Stimulated activated CD4-positive, alpha-beta T cell treated with anti-CD3 and anti-CD28 coated beads, Interleukin-2, amount 100 ng/mL, for 4 hours (primary cell): ENCODE measurements around the gene ANKFN1.

Experiments used
- DNase-seq: peaks from one replicate; pipeline ENCODE4 v3.0.0-alpha.2; 2020; ENCODE audit warnings: low read depth

Gene ANKFN1

GRCh38 chr17:56290101-56290801 lies 137.0 kb downstream of the ANKFN1 start:
- no peak for DNase-seq

- no peak for DNase-seq
Observed at GRCh38 chr17:56290802-56291118, 137.5 kb downstream of the ANKFN1 start.

DNA sequence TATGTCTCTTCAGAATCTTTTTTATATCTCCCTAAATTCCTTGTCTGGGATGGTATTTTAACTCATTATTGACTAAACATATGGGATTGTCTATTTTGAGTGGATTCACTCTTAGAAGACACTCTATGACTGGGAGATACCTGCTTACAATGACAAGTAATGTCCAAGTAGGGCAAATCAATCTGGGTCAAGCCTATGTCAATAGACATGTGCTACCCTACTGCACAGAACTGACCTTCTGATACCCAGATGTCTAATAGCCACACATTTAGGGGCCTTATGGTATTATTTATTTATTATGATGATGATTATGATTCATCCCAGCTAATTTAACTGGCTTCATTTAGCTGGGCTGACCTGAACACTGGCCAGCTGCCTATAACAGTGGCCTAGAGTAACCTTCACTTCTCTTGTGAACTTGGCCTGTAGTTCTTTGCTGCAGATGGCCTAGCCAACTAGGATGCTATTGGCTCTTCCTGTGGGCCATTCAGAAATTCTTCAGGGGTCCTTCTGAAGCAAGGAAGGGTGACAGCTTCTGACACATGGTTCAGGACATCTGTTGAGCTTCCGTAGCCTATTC lies 138.0 kb downstream of the ANKFN1 start:
- DNase-seq = no peak

DNA sequence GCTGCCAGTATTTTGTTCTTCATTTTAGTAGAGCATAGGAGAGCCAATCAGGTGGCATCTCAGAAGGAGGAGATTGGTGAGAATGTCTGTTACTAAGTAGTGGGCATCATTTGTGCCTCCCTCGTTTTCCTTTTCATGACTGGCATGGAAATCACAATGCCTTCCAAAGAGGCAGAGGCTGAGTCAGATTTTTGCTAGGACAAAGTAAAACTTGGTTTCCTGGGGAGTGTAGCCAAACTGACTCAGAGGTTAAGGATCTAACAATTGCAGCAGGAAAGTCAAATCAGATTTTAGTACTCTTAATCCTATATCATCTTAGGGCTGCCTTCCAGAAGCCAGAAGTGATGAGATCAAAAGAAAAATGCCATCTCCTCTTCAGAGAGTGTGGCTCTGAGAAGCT lies 138.7 kb downstream of the ANKFN1 start:
- DNase-seq = no peak

- no peak for DNase-seq
Observed at GRCh38 chr17:56292578-56292977, 139.3 kb downstream of the ANKFN1 start.

DNA sequence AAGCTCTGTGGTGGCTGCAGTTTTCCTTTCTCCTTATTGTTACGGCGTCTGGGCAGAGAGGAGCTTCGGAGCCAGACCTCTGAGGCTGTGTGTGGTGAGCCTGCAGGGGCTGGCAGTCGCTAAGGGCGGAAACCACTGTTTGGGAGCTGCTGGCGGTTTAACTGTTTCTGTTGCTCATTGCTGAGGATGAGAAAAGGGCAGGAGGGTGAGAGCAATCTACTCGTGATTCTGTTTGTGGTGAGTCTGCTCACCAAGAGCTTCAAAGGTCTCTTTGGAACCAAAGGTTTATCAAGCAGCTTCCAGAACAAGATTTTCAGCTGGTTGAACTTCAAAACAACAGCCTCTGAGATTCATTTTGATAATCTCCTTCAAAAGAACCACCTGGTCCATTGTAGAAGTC lies 143.9 kb downstream of the ANKFN1 start:
- no peak for DNase-seq

- no peak for DNase-seq
Observed at GRCh38 chr17:56298846-56299245, 145.6 kb downstream of the ANKFN1 start.

DNA sequence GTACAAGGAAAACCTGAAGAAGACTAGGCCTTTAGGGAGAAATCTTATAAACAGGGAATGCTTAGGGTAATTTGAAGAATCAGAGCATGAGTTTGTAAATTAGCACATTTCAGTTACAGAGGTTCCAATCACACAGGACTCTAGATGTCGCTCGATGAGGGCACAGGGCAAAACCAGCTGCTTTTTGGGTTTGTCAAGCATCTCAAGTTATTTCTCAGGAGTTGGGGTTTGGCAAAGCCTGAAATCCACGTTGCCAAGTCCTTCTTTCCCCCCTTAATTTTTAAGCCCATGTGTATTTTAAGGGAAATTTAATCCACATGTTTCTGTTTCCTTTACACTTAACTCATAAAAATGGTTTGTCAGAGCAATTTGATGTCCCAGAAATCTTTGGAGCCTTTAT lies 146.9 kb downstream of the ANKFN1 start:
- DNase-seq = no peak

- no peak for DNase-seq
Observed at GRCh38 chr17:56305007-56305406, 151.7 kb downstream of the ANKFN1 start.

- no peak for DNase-seq
Observed at GRCh38 chr17:56309897-56310296, 156.6 kb downstream of the ANKFN1 start.

- DNase-seq = no peak
Observed at GRCh38 chr17:56310782-56311181, 157.5 kb downstream of the ANKFN1 start.

DNA sequence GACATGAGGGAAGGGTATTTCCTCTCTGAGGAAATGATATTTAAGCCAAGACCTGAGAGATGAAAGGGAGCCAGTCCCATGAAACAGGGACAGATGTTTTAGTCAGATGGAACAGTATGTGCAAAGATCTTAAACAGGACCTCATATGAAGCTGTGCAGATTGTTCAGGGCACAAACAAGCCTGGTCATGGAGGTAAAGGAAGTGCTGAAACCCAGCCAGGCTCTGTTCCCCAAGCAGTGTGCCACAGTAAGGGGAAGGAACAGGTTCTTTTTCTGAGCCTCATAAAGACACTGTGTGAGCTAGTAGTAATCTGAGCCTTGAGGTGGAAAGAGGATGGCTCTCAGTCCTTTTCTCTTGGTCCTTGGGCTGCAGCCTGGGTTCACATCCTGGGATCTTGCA lies 159.9 kb downstream of the ANKFN1 start:
- DNase-seq = no peak

DNA sequence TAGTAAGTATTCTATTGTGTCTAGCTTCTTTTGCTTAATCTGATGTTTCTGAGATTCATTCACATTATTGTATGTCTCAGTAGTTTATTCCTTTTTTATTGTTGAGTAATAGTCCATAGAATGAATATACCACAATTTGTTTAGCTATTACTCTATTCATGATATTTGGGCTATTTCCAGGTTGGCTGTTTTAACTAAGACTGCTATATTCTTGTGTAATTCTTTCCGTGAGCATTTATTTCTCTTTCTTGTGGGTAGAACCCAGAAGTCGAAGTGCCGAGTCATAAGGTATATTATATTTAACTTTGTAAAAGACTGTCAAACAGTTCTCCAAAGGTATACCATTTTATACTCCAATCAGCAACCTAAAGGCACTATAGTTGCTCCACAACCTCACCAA lies 160.8 kb downstream of the ANKFN1 start:
- no peak for DNase-seq

GRCh38 chr17:56314984-56315602 lies 161.8 kb downstream of the ANKFN1 start:
- DNase-seq = no peak

DNA sequence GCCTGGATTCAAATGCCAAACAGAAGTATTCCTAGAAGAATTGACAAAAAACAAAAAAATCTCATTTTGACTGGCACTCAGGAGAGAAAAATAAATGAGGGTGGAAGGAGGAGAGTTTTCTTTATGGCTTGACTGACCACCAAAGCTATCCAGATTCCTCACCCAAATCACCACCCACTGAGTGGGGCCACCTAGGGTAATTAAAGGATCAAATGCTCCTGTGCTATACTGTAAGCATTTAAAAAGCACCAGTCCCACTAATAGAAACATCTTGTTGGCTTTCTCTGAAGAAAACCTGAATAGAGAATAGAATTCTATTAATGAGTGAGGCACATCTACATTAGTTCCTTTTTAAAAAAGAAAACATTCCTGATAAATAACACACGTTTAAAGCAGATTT lies 163.3 kb downstream of the ANKFN1 start:
- DNase-seq = no peak

DNA sequence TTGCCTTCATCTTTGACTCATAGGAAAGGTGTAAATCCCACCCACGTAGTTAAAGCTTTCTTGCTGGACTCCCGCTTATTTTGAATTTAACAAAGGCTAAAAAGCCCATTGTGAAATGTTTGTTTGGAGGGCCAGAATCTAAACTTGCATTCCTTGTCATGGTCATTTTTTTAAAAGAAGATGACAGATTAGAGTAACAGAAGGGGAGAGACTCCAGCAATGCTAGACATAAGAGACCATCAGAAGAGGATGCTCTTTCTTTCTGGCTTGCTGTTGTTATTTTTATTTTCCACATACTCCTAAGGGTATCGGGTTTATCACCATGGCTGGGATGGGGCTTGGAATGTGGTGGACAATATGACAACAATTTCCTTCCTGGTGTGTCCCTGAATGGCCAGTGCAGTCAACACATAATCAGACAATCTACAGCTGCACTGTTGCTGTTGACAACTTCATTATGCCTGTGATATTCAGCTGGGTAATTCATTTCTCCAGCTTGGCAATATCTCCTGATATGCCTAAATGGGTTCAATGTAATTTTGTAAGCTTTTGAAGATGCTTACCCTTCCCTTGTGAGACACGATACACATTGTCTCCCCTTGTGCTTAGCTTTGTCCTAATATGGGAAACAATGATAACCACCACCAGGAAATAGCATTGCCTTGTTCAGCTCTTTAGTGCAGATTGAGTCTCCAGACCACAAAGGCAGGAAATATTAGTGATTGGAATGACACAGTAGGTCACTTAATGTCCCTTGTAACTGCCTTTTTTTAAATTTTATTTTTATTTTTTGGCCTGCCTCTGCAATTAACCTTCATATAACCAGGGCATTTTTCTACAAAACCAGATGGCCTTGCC lies 164.3 kb downstream of the ANKFN1 start:
- DNase-seq = no peak

GRCh38 chr17:56319531-56319930 lies 166.3 kb downstream of the ANKFN1 start:
- DNase-seq = no peak

DNA sequence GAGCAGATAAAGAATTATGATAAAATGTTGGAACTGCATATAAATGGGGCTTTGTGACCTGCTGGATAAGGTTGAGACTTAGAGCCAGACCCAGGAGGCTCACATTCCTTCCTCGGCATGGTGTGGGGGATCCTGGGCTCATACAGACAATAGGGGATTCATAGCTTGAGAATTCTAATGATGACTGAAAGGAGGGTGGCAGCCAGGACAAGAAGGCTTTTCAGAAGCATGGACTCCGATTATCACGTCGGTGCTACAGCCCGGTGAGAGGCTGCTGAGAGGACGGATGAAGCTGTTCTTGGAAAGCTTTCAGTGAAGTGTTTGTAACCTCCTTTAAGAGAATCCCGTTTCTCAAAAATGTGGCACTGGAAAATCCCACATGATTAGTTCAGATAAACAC lies 167.2 kb downstream of the ANKFN1 start:
- DNase-seq = no peak

DNA sequence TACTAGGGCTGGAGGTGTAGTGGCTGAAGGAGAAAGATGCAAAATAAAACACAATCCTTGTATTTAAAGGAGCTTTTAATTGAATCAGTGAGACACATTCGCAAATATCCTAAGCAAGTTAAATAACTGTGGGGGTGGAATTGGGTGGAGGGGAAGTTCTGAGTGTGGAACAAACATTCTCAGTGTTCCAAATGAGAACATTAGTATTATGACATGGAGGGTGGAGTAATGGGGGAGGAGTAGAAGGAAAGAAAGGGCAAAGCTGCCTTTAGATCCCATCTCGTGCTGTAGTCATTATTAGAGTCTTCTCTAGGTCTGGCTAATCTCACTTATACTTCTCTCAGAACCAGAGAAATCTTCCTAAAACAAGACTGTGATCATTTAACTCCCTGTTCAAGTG lies 169.7 kb downstream of the ANKFN1 start:
- no peak for DNase-seq

DNA sequence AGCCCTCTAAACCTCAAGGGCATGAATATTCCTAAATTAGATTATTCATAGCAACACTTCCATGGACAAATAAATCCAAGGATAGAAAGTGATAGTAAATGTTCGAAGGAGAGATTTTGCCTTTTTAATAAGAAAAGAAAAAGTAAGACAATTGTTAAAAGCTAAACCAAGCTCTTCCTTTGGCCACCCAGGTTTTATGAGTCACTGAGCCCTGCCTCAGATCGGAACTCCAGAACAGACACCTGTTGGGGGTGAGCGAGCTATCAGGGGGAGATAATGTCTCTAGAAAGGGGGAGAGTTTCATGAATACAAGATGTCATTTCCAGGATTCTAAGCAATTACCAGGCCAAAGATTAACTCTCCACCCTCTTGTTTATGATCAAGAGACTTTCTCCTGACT lies 171.4 kb downstream of the ANKFN1 start:
- no peak for DNase-seq

DNA sequence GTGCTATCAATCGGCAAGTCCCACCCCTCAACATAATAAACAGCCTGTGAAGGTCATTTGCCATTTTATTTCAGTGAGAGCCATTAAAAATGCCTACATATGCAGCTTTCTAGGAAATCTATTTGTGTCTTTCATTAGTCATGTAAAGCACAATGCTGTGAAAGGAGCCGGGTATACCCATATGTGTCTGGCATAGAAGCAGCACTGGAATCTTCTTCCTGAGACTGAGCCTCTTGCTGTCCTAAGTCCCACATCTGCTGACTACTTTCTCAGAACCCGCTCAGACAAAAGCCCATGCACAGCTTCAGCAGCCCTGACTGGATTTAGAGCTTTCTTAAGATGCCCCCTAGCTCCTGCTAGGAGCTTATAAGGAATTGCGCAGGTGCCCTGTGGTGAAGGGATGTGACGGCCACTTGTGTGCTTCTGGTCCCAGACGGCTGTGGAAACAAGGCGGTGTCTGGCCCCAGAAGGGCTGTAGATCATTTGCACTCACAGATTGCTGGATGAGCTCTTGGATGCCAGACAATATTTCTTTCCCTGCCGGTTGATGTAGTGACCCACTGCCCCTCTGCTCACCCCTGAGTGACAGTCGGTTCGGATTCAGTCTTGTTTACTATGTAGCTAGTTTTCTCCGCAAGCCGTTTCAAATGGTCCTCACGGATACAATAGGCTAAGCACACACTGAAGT lies 172.2 kb downstream of the ANKFN1 start:
- DNase-seq = no peak

GRCh38 chr17:56326001-56326359 lies 172.7 kb downstream of the ANKFN1 start:
- DNase-seq = no peak
